ENCODE results near the gene RUFY4. TPM values are rescaled to one million over a fixed set of nuclear protein-coding genes. Genes with fewer than 3 reads are reported as not detected.

The RUFY4 gene
- total RNA-seq, 1 experiment from 2014 or later, result not detected

DNA sequence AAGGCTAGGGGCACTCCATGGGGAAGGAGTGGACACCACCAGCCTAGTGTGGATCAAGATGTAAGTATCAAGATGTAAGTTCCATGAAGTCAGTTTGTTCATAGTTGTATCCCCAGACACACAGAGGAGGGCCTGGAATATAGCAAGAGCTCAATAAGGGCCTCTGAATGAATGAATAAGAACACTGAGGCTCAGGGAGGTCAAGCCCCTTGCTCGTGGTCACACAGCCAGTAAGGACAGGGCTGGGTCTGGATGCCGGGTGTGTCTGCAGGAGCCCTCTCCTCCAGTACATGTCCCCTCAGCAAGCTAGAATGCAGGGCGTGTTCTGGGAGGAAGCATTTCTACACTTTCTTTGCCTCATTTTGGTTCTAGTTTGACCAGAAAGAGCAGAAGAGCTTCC is 2.9 kb downstream of the RUFY4 start:
- DNase-seq (ENCODE audit: unreplicated experiment), result no peak
- POLR2A ChIA-PET, result no interaction called here
- TF ChIP-seq, protein P1, sequence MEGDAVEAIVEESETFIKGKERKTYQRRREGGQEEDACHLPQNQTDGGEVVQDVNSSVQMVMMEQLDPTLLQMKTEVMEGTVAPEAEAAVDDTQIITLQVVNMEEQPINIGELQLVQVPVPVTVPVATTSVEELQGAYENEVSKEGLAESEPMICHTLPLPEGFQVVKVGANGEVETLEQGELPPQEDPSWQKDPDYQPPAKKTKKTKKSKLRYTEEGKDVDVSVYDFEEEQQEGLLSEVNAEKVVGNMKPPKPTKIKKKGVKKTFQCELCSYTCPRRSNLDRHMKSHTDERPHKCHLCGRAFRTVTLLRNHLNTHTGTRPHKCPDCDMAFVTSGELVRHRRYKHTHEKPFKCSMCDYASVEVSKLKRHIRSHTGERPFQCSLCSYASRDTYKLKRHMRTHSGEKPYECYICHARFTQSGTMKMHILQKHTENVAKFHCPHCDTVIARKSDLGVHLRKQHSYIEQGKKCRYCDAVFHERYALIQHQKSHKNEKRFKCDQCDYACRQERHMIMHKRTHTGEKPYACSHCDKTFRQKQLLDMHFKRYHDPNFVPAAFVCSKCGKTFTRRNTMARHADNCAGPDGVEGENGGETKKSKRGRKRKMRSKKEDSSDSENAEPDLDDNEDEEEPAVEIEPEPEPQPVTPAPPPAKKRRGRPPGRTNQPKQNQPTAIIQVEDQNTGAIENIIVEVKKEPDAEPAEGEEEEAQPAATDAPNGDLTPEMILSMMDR (IDR thresholded peaks at IDR 0.05; ENCODE audit: unreplicated experiment), result no peak
- intact Hi-C loops (cut with micrococcal nuclease), result no loop called here
- Mint-ChIP-seq H3K4me1 (ENCODE audit: insufficient read depth, unreplicated experiment) (no peaks in the 10 kb centered on the region), H3K4me3 (ENCODE audit: unreplicated experiment) (no peak overlapping the region), H3K9me3 (ENCODE audit: unreplicated experiment) (no peaks in the 10 kb centered on the region), H3K27ac (ENCODE audit: low read depth, unreplicated experiment) (no peak overlapping the region), H3K36me3 (ENCODE audit: insufficient read depth, unreplicated experiment) (no peaks in the 10 kb centered on the region), H3K27me3 (ENCODE audit: insufficient read depth, unreplicated experiment) (peaks cover 41% of the 10 kb centered on the region)
- BruUV-seq (replicated peaks), result no TSS peak
- CTCF ChIA-PET, result interaction anchor here (1.2 to 1.7 kb wide), 2 partner anchors 9 to 283 kb away, joined by 6 to 7 read pairs; no protein-coding TSS in a partner anchor

DNA sequence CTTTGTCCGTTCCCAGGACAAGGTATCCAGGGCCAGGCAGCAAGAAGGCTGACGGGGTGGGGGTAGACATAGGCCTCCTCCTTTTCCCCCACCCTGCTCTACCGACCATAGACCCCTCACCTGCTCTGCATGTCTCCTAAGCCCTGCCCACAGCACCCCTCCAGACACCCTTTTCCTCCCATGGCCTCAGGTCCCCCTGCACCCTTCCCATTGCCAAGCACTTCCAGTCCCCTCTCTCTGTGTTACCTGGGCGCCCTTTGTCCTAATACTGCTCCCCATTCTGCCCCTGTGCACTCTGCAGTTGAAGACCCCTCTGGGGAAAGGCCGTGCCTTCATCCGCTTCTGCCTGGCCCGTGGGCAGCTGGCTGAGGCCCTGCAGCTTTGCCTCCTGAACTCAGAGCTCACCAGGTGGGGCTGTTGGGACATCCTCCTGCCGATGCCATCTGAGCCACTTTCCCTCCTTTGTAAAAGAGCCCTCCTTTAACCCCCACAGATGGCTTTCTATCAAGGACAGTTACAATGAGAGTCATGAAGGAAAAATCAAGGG is 3.5 kb downstream of the RUFY4 start:
- no peak for DNase-seq (ENCODE audit: unreplicated experiment)
- Mint-ChIP-seq H3K9me3 (ENCODE audit: unreplicated experiment) (no peaks in the 10 kb centered on the region), H3K36me3 (ENCODE audit: insufficient read depth, unreplicated experiment) (no peaks in the 10 kb centered on the region), H3K4me3 (ENCODE audit: unreplicated experiment) (no peak overlapping the region), H3K27ac (ENCODE audit: low read depth, unreplicated experiment) (no peak overlapping the region), H3K4me1 (ENCODE audit: insufficient read depth, unreplicated experiment) (no peaks in the 10 kb centered on the region), H3K27me3 (ENCODE audit: insufficient read depth, unreplicated experiment) (peaks cover 35% of the 10 kb centered on the region)
- CTCF ChIA-PET, result interaction anchor here (0.7 to 1.7 kb wide), 3 partner anchors 9 to 284 kb away, joined by 3 to 7 read pairs (median 6); no protein-coding TSS in a partner anchor
- BruUV-seq (replicated peaks), result no TSS peak
- POLR2A ChIA-PET, result no interaction called here
- TF ChIP-seq, protein P1 (IDR thresholded peaks at IDR 0.05; ENCODE audit: unreplicated experiment), result no peak
- intact Hi-C loops (cut with micrococcal nuclease), result no loop called here

DNA sequence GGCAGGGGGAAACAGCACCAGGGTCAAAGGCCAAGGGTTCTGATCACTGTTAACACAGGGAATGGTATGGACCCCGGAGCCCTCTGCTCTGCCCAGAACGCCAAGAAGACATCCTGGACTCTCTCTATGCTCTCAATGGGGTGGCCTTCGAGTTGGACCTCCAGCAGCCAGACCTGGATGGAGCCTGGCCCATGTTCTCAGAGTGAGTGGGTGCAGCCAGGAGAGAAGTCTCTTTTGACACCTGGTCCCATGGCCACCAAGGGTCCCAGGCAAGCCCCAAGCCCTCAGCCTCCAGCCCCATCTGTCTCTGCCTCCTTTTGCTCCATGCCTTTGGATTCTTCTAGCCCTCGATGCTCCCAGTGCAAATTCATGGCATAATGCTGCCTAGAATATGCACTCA is 4.1 kb downstream of the RUFY4 start:
- POLR2A ChIA-PET, result no interaction called here
- no TSS peak for BruUV-seq (replicated peaks)
- no peak for DNase-seq (ENCODE audit: unreplicated experiment)
- CTCF ChIA-PET, result interaction anchor here (0.6 to 1.7 kb wide), 4 partner anchors 17 to 284 kb away, joined by 3 to 7 read pairs (median 4); no protein-coding TSS in a partner anchor
- Mint-ChIP-seq H3K27me3 (ENCODE audit: insufficient read depth, unreplicated experiment) (peaks cover 29% of the 10 kb centered on the region), H3K9me3 (ENCODE audit: unreplicated experiment) (no peaks in the 10 kb centered on the region), H3K4me1 (ENCODE audit: insufficient read depth, unreplicated experiment) (no peaks in the 10 kb centered on the region), H3K27ac (ENCODE audit: low read depth, unreplicated experiment) (no peak overlapping the region), H3K4me3 (ENCODE audit: unreplicated experiment) (no peak overlapping the region), H3K36me3 (ENCODE audit: insufficient read depth, unreplicated experiment) (no peaks in the 10 kb centered on the region)
- intact Hi-C loops (cut with micrococcal nuclease), result no loop called here
- TF ChIP-seq, protein P1 (IDR thresholded peaks at IDR 0.05; ENCODE audit: unreplicated experiment), result no peak

DNA sequence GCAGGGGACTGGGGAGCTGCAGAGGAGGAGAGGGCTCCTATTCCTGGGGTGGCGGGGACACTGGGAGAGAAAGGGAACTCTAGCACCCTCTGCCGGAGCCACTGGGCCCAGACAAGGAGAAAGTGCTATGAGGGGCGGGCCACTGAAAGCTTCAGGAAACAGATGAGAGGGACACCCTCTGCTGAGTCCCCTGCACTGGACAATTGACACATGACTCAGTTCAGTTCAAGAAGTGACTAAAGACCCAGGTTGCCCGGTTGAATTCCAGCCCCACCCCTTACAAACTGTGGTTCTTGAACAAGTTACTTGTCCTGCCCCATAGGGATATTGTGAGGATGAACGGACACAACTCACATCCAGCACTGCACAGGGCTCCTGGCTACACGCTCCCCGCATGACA is 5.0 kb downstream of the RUFY4 start:
- Mint-ChIP-seq H3K27ac (ENCODE audit: low read depth, unreplicated experiment) (no peak overlapping the region), H3K27me3 (ENCODE audit: insufficient read depth, unreplicated experiment) (peaks cover 28% of the 10 kb centered on the region), H3K4me3 (ENCODE audit: unreplicated experiment) (no peak overlapping the region), H3K9me3 (ENCODE audit: unreplicated experiment) (no peaks in the 10 kb centered on the region), H3K36me3 (ENCODE audit: insufficient read depth, unreplicated experiment) (no peaks in the 10 kb centered on the region), H3K4me1 (ENCODE audit: insufficient read depth, unreplicated experiment) (no peaks in the 10 kb centered on the region)
- TF ChIP-seq, protein P1 (IDR thresholded peaks at IDR 0.05; ENCODE audit: unreplicated experiment), result peak; percentile 7
- ChIA-PET CTCF (interaction anchor here (0.5 to 1.4 kb wide), 4 partner anchors 187 to 994 kb away, joined by 3 to 7 read pairs (median 4); no protein-coding TSS in a partner anchor), POLR2A (interaction anchor here (0.6 kb wide), 1 partner anchor 769 kb away, joined by 3 read pairs; no protein-coding TSS in a partner anchor)
- intact Hi-C loops (cut with micrococcal nuclease), result no loop called here
- DNase-seq (ENCODE audit: unreplicated experiment), result peak; percentile 32
- no TSS peak for BruUV-seq (replicated peaks)
